WTC11 (cell line): ENCODE data around the gene EDA.

Experiments used
- E2F5 ChIP-seq: sonication (generic); formaldehyde crosslinking; IDR thresholded peaks from 2 replicates; pipeline ENCODE4 v1.8.1; 2022; ENCODE audit warnings: mild to moderate bottlenecking, moderate library complexity, missing genetic modification reagents
- FOXJ3 ChIP-seq: sonication (generic); formaldehyde crosslinking; IDR thresholded peaks from 2 replicates; pipeline ENCODE4 v1.9.0; 2021; ENCODE audit warnings: missing genetic modification reagents, mild to moderate bottlenecking, borderline replicate concordance
- MAX ChIP-seq: sonication (generic); formaldehyde crosslinking; IDR thresholded peaks from 2 replicates; pipeline ENCODE4 v1.8.0; 2022; ENCODE audit warnings: mild to moderate bottlenecking, missing genetic modification reagents
- MYBL2 ChIP-seq: sonication (generic); formaldehyde crosslinking; IDR thresholded peaks from 2 replicates; pipeline ENCODE4 v1.8.1; 2023; ENCODE audit warnings: mild to moderate bottlenecking, moderate library complexity, missing genetic modification reagents
- NFATC4 ChIP-seq: fragments of 250-450 bp; sonication (Bioruptor Pico); IDR thresholded peaks from 2 replicates; pipeline ENCODE4 v1.9.0; 2021; ENCODE audit warnings: mild to moderate bottlenecking
- SMAD3 ChIP-seq: sonication (generic); formaldehyde crosslinking; IDR thresholded peaks from 2 replicates; pipeline ENCODE4 v1.8.0; 2022; ENCODE audit warnings: missing genetic modification reagents, mild to moderate bottlenecking, borderline replicate concordance
- TCF7 ChIP-seq: sonication (generic); formaldehyde crosslinking; IDR thresholded peaks from 2 replicates; pipeline ENCODE4 v1.8.0; 2022; ENCODE audit warnings: mild to moderate bottlenecking, low read depth, missing genetic modification reagents, moderate library complexity
- TF ChIP-seq, protein P1 (sequence below): sonication (generic); formaldehyde crosslinking; IDR thresholded peaks from 2 replicates; pipeline ENCODE4 v1.8.1; 2023; ENCODE audit warnings: mild to moderate bottlenecking, missing genetic modification reagents
- TF ChIP-seq, protein P2 (sequence below): fragments of 200-600 bp; IDR thresholded peaks from 2 replicates; pipeline ENCODE4 v1.8.0; 2022; ENCODE audit warnings: antibody characterized with exemption

DNA sequence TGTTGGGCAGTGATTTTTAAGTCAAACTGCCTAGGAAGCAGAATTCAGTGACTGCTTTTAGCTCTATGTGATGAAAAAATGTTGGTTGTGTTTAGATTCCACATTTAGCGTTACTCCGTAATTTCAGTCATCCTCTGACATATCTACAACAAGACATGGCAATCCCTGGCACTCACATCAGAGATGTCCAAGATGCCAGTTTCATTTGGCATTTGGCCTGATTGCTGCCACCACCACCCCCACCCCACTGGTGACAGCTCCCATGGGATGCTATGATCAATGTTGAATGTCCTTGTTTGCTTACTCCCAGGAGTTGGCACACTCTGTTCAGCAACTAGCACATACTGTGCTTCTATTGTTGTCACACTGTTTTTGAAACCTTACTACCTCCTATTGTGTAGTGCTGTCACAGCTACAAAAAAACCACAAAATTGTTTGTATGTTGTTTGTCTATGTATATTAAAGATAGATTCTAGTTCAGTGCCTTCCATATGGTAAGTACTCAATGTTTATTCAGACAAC, 332.4 kb downstream of the EDA start:
- no peak for TF ChIP-seq E2F5
- TF ChIP-seq, protein P1, sequence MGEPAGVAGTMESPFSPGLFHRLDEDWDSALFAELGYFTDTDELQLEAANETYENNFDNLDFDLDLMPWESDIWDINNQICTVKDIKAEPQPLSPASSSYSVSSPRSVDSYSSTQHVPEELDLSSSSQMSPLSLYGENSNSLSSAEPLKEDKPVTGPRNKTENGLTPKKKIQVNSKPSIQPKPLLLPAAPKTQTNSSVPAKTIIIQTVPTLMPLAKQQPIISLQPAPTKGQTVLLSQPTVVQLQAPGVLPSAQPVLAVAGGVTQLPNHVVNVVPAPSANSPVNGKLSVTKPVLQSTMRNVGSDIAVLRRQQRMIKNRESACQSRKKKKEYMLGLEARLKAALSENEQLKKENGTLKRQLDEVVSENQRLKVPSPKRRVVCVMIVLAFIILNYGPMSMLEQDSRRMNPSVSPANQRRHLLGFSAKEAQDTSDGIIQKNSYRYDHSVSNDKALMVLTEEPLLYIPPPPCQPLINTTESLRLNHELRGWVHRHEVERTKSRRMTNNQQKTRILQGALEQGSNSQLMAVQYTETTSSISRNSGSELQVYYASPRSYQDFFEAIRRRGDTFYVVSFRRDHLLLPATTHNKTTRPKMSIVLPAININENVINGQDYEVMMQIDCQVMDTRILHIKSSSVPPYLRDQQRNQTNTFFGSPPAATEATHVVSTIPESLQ (CRISPR knock-in tag) = no peak
- TF ChIP-seq MYBL2 (CRISPR knock-in tag) = no peak
- TF ChIP-seq TCF7 (CRISPR knock-in tag) = no peak
- TF ChIP-seq, protein P2, sequence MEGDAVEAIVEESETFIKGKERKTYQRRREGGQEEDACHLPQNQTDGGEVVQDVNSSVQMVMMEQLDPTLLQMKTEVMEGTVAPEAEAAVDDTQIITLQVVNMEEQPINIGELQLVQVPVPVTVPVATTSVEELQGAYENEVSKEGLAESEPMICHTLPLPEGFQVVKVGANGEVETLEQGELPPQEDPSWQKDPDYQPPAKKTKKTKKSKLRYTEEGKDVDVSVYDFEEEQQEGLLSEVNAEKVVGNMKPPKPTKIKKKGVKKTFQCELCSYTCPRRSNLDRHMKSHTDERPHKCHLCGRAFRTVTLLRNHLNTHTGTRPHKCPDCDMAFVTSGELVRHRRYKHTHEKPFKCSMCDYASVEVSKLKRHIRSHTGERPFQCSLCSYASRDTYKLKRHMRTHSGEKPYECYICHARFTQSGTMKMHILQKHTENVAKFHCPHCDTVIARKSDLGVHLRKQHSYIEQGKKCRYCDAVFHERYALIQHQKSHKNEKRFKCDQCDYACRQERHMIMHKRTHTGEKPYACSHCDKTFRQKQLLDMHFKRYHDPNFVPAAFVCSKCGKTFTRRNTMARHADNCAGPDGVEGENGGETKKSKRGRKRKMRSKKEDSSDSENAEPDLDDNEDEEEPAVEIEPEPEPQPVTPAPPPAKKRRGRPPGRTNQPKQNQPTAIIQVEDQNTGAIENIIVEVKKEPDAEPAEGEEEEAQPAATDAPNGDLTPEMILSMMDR = no peak
- TF ChIP-seq SMAD3 = no peak
- TF ChIP-seq NFATC4 (CRISPR knock-in tag) = no peak
- no peak for TF ChIP-seq MAX
- no peak for TF ChIP-seq FOXJ3 (CRISPR knock-in tag)
